GM21423 (cell line): ENCODE data around the gene ACSF2.
"Not testable (repeated sequence)": the region's sequence is repeated elsewhere in the genome, so short reads cannot be mapped to it uniquely, and the experiment has no call there.

Experiments
- ATAC-seq: cut with Tn5 transposase; IDR thresholded peaks from one replicate; pipeline ENCODE4 v1.9.1; 2021; ENCODE audit warnings: mild to moderate bottlenecking, moderate library complexity; ENCODE audit not compliant: unreplicated experiment

The ACSF2 gene

DNA sequence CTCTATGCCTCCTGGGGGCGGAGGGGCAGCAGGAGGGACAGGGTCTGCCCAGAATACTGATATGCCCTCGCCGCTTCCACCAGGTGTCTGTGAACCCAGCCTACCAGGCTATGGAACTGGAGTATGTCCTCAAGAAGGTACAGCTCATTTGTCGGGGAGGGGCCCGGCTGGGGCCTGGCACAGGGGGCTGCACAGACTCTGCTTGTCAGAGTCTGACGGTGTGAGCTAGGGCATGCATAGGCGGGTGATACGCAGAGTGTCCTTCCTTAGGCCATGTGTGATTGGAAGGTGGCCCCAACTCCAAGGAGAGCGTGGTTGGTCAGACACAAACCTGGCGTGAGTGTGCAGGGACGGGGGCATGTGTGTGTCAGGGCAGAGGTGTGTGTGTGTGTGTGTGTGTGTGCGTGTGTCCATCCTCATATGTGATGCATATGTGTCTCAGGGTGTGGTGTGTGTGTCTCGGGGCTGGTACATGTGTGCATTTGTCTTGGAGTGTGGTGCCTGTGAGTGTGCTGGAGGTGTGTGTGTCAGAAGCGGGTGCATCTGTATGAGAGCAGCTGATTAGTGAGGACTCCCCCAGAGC, 35.6 kb downstream of the ACSF2 start:
- no peak for ATAC-seq

DNA sequence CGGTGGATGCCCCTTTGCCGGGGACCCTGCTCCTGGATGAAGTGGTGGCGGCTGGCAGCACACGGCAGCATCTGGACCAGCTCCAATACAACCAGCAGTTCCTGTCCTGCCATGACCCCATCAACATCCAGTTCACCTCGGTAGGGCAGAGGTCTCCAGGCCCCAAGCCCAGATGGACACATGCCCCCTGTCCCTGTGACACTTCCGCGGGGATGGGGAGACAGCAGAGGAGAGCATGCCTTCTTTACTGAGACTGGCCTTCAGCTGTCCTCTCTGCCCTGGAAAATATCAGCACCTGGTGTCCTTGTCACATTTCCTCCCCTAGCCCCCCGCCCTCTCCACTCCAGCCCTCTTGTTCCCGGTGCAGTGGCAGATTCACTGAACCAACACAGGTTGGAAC, 36.4 kb downstream of the ACSF2 start:
- ATAC-seq: no peak

DNA sequence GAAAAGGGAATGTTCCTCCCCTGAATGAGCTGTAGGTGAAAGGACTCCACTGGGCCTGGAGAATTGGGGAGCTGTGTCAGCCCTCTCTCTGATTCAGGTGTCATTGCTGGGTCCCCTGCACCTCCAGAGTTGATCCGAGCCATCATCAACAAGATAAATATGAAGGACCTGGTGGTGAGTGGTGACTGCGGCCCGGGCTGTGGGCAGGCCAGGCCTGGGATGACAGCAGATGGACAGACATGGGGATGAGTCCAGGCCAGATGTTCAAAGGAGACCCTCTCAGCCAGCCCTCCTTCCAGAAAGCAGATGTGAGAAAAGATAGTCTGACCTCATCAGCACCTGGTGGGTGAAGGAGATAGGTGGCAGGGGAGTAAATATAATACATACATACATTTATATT, 38.1 kb downstream of the ACSF2 start:
- ATAC-seq: no peak

DNA sequence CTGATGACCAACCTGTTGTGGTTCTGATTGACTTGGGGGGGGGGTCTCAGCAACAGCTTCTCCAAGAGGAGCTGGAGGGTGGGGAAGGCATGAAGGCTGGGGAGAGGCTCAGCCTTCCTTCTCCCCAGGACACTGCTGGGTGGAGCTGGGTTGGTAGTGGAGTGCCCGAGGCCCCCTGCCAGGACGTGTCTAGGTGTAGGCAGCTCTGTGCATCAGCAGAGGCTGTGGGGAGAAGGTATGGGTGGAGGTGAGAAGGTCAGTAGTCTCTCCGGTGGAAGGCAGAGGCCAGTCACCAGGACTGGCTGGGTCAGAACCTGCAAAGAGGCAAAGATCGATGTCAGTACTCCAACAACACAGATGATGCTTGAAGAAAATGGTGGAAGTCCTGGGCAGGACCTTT, 38.7 kb downstream of the ACSF2 start:
- no peak for ATAC-seq

DNA sequence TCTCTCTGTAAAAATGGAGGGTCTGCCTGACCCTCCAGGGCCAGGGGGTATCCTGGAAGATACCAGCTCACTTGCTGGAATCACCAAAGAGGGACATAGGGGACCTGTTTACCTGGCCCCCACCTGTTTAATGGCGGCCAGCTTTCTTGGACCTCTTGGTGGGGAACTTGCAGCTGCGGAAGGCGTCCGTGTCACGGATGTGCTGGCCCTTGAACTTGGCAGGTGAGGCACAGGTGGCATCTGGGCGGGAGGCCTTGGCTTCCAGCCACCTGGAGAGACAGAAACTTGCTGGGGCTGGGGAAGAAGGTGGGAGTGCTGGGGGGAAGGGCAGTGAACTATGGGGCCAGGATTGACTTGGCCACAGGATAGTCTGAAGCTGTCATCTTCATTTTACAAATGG, 39.2 kb downstream of the ACSF2 start:
- ATAC-seq: no peak

DNA sequence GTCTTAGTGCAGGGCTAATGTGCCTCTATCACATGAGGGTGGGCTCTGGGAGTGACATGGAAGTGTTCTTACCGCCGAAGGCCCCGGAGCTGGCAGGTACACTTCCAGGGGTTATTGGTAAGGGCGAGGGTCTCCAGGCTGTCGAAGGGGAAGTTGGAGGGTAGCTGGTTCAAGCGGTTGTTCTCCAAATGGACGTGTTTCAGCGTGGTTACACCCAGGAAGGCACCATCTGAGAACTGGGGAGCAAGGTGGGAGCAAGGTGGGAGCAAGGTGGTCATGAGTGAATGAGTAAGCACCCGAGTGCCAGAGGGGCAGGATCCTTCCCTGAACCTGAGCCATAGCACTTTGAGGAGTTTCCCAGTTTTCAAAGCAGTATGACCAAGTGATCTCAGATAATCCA, 39.6 kb downstream of the ACSF2 start:
- ATAC-seq: no peak

DNA sequence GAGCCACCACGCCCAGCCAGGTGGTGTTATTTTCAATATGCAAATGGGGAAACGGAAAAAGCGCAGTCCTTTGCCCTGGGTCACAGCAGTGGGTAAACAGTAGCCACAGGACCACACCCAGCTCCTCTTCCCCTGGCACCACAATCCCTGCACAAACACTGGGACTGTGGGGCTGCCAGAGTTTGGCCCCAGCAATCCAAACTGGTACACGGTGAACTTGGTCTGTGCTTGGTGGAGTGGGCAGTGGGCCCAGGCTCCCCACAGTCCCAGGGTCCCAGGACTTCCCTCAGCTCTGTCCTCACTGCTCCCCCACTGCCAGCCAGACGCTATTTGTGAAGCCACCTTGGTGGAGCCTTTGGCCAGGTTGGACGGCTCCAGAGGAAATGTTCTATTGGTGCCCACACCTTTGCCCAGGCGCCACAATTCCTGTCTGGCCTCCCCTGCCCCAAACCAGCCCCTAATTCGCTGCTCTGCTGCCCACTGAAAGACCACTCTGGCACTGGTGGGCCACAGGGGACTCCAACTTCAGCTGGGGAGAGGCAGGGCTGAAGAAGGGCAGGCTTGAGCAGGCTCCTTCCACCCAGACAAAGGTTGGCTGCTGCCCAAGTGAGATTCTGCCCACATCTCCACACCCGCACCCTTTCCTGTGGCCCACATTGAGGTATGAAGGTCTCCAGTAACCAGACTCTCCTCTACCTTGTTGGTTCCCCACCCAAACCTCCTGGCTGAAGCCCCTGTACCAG, 40.5 kb downstream of the ACSF2 start:
- ATAC-seq: no peak

DNA sequence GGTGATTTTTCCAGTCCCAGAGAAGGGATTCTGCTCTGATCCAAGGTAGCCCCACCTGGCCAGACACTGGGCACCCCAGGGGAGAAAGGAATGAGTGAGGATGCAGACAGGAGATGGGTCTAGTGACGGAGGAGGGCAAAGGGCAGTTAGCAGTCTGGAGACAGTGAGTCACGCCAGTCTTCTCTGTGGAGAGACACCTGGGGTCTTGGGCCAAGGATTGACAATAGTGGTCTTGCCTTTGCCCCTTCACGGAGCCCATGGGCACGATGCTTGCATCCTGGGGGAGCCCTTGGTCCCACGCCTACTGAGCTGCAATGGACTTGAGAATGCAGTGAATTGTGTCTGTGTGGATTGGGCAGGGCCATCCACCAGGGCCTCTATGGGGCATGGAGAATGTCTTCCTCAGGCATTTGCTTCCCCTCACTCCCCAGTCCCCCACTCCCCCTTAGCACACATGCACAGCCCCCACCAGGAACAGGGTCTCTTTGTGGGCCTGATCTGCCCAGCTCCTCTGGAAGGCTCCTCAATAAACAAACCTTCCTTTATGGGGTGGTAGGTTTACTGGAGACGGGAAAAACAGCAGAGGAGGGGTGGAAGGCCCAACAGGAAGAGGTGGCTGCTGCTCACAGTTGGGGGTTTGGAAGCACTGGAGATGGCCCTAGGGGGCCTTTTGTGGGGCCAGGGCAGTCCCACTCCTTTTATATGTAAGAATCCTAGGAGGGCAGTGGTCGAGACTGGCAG, 41.3 kb downstream of the ACSF2 start:
- no peak for ATAC-seq

DNA sequence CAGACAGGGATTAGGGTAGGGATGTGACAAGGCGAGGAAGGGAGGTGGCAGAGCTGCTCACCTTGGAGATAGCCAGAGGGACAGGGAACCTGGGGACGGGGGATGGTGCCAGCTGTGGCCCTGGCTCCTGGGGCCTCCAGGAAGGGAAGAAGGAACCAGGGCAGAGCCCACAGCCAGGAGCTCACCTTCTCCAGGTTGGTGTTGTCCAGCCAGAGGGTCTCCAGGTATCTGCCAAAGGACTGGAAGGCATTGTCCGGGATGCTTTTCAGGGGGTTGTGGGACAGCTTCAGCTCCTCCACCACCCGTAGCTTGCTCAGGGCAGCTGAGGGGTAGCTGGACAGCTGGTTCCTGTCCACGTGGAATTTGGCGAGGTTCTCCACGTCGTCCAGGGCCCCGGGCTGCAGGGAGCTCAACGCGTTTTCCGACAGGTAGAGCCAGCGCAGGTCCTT, 41.9 kb downstream of the ACSF2 start:
- ATAC-seq: no peak

DNA sequence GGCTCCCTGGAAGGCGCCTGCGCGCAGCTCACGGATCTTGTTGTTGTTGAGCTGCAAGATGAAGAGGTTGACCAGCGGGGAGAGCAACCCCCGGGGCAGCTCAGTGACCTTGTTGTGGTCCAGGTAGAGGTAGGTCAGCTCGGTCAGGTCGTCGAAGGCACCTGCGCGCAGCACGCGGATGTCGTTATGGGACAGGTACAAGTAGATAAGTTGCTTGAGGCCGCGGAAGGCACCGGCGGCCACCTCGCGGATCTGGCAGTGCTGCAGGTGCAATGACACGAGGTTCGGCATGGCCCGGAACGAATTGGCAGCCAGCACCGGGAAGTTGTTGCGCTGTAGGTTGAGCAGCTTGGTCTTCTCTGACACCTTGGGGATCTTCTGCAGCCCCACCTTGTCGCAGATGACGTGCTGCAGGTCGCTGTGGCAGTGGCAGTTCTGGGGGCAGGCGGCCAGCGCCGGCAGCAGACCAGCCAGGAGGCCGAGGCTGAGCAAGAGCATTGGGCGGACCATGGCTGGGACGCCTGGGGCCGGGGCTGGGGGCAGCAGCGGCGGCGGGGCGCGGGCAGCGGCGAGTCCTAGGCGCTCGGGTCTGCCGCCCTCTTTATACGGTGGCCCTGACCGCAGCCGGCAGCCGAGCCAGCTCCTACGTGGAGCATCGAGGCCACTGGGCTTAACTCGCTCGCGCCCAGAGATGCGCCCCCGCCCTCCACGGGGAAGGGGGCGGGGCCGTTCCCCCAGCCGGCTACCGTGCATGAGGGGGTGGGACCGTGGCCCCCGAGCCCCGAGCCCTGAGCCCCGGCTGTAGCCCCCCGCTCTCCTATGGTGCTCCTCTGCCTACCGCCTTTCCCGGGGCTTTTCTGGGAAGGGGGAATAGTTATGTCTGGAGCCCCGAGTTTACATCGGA, 42.5 kb downstream of the ACSF2 start, which contains the start of gene CHAD:
CHAD (minus strand) TSS at position 577 of the 904 bp plus-strand sequence; CDS start at position 510, 67 bp downstream.
- no peak for ATAC-seq

DNA sequence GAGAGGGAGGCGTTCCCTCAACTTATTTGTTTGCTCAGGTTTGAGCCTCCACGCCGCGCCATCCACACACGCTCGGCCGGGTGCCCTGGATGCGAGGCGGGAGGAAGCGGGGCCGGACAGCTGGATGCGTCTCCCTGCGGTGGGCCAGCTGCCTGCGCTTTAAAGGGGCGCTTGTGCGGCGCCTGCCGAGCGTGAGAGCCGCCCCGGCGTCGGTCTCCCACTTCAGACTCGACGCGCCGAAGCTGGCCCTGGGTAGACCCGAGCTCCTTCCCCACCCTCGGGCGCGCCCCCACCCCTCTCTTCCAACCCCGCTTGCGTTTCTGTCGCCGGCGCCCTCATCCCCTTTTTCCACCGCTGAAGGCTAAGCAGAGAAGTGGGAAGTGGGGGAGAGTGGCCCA, 43.2 kb downstream of the ACSF2 start:
- ATAC-seq: no peak

DNA sequence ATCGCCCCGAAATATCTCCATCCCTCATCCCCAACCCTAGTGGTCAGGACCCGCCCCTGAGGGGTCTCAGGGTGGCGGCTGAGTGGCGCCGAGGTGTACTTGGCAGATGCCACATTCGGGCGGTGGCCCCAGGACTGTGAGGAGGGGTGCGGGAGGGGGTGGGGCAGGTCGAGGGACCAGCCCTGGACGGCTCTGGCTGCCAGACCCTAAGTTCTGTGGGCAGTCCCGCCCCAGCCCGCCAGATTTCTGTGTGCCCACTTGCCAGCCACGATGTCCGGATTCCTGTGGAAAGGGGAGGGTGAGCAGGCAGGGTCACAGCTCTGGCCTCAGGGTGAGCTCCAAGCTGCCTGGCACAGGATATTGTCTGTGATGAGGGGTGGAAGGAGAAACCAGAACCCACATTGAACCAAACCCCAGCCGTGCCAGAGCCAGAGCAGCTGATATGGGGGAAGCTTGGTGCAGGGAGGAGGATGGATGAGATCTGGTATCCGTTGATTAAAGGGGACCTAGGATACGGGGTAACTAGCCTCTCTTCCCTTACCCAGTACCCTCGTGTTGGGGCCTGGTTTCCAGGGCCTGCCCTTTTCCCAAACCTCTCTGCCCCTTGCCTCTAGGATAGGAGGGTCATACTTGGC, 43.8 kb downstream of the ACSF2 start:
- ATAC-seq: no peak

DNA sequence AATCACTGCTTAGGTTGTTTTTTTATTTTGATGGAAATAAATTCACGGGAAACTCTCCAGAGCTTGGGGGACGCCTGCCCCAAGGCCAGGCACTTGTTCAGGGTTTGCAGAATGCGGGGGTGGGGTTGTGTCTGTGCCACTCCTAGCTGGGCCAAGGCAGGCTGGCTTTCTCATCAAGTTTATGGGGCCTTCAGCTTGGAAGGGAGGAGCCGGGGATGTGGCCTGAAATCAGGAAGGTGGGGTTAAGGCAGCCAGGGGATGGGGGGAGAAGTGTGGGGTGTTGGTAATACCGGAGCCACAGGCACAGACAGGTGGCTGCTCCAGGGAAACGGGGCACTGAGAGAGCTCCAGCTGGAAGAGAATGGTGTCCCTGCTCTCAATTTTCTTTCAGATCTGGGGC, 44.4 kb downstream of the ACSF2 start:
- no peak for ATAC-seq

DNA sequence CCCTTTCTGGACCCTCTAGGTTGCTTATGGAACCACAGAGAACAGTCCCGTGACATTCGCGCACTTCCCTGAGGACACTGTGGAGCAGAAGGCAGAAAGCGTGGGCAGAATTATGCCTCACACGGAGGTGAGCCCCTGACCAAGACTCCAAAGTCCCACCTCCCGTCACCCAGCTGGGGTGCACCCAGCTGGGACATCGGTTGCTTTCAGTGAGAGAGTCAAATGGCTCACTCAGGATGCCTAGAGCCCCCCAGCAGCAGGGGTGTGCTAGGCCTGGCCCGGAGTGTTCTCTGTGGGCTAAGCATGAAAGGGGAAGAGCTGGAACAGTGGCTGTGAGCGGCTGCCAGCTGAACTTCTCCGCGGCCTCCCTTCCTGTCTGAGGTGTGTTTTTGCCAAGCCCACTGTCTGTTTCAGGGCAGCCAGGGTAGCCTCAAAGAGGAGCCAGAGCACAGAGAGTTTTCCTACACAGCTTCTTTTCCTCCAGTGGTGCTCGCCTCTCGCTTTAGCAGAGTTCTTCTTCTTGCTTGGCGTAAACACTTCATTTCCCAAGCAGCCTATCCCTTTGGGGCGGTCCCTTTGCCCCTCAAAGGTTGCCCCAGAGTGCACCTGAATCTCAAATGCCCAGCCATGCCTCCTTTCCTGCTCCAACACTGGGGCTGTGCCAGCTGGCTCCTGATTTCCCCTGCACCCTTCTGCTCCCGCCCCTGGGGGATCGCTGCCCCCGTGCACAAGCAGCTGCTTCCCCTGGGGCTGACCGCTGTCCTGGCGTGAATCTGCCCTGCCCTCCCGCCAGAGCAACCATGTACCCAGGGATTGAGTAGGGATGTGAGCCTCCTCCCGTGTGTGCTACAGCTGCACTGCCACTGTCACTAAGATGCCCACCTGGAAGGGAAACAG, 45.2 kb downstream of the ACSF2 start:
- ATAC-seq: no peak

DNA sequence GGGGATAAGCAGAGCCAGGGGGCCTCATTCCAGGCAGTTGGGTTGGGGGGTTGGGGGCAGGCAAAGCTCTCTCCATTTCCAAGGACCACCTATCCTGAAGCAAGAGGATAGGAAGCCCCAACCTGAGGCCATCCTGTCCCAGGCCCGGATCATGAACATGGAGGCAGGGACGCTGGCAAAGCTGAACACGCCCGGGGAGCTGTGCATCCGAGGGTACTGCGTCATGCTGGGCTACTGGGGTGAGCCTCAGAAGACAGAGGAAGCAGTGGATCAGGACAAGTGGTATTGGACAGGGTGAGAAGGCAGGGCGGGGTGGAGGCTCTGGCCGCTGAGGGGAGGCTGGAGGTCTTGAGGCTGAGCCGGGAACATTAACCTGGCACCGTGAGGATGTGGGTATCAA, 46.3 kb downstream of the ACSF2 start:
- no peak for ATAC-seq

DNA sequence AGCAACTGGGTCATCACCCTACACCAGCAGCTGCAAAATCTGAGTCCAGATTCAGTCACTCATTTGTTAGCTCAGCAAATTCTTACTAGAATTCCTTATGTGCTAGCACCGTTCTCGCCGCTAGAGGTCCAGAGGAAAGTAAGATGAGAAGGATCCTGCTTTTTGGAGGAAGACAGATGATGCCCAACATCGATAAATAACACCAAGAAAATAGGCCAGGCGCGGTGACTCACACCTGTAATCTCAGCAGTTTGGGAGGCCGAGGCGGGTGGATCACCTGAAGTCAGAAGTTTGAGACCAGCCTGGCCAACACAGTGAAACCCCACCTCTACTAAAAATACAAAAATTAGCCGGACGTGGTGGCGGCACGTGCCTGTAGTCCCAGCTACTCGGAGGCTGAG, 46.7 kb downstream of the ACSF2 start:
- not testable (repeated sequence) for ATAC-seq

DNA sequence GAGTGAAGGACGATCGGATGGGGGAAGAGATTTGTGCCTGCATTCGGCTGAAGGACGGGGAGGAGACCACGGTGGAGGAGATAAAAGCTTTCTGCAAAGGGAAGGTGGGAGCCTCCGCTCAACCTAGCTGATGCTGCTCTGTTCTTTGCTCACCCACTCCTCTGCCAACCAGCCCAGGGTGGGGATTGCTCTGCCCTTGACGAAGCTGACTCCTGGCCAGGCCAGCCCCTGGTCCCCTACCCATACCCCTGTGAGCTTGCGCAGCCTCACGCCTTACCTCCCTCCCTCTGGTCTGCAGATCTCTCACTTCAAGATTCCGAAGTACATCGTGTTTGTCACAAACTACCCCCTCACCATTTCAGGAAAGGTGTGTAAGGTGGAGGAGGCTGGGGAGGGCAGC, 47.9 kb downstream of the ACSF2 start:
- no peak for ATAC-seq

DNA sequence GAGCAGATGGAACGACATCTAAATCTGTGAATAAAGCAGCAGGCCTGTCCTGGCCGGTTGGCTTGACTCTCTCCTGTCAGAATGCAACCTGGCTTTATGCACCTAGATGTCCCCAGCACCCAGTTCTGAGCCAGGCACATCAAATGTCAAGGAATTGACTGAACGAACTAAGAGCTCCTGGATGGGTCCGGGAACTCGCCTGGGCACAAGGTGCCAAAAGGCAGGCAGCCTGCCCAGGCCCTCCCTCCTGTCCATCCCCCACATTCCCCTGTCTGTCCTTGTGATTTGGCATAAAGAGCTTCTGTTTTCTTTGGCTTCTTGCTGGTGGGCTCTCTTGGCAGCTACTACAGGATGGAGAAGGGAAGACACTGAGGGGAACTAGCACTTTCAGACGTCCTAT, 48.5 kb downstream of the ACSF2 start:
- no peak for ATAC-seq

DNA sequence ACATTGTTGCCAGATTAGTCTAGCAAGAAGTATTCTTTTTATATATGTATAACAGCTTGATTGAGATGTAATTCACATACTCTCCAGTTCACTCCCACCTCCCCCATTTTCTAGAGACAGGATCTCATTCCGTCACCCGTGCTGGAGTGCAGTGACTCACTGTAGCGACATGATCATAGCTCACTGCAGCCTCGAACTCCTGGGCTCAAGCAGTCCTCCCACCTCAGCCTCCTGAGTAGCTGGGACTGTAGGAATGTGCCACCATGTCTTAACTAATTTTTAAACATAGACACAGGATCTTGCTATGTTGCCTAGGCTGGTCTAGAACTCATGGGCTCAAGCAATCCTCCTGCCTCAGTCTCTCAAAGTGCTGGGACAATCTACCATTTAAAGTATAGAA, 49.3 kb downstream of the ACSF2 start:
- ATAC-seq: no peak
